H4 (cell line): ENCODE data around the gene ADPRHL1. TPM values are rescaled to one million over a fixed set of nuclear protein-coding genes. Genes with fewer than 3 reads are reported as not detected.

Experiments
- DNase-seq: peaks from one replicate; pipeline ENCODE4 v3.0.0-alpha.2; 2015; ENCODE audit warnings: low spot score
- total RNA-seq: library from RNA; depleted of rRNA; stranded (reverse); fragments of >200 nt; shearing (Covaris generic); gene quantifications from 2 replicates; pipeline ENCODE4 v1.2.3, GENCODE V29; 2014

The ADPRHL1 gene
- total RNA-seq, 1 experiment from 2014 or later: 1.3 TPM

- DNase-seq: no peak
Observed at GRCh38 chr13:113433391-113433916, 19.8 kb downstream of the ADPRHL1 start.

DNA sequence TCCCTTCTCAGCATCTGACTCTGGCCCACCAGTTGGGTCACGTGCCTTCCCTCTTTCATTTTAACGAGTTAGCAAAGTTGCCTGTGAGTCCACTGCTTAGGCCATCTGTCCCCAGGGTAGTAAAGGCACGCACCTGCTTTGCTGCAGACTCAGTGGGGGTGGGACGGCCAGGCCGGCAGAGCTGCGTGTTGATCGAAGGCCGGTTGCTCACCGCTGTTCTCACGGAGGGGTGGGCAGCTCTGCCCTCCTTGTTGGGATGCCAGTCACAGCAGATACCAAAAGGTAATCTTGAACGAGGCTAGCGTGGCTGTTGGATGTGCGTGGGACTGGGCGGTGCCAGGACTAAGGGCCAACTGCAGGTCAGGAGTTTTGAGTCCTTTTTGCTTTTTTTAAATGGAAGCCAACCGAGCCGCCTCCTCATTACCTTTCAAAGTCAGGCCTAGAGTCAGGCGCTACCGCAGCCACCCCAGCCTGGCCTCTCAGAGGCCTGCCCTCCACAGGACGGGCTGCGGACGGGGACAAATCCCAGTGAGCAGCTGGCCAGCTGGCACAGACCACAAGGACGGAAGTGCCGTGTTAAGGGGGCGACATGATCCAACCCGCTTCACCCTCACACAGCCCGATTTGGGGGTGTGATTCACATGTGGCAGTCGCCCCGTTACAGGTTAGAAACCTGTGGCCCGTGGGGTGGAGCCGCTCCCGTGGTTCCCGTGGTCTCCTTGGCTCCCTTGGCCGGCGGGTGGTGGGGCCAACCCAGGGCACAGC is 20.6 kb downstream of the ADPRHL1 start:
- DNase-seq: no peak

DNA sequence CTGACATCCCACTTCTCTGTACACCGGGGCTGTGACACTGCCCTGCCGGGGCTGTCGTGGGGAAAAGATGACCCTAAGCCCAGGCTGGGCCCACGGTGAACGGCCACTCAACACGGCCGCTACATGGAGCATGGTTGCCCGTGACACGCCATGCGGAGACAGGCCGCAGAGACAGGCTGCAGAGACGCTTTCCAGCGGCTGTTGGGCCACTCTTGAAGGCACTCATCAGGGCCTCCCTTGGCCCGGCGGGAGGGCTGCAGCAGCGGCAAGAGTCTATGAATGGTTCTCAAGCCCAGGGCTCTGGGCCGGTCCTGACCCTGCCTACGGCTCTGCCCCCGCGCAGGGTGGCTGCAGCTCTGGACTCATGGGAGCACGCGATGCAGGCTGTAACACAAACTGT is 22.1 kb downstream of the ADPRHL1 start:
- no peak for DNase-seq

GRCh38 chr13:113430378-113431110 is 22.7 kb downstream of the ADPRHL1 start:
- no peak for DNase-seq

DNA sequence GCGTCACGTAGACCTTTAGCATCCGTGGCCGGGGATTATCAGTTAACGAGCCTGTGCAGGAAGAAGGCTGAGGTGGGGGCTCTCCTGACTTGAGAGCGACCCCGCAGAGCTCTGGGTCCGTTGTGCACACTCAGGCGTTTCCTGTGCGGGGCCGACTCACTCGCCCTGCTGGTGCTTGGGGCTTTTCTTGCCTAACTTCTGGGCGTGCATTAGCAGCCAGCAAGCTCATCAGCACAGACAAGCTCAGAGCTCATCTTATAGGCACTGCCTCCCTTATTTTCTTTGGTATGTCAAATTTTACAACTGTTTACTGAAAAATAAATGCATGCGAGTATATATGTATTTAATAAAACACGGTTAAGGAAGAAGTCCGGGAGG is 23.7 kb downstream of the ADPRHL1 start:
- DNase-seq: no peak

GRCh38 chr13:113428871-113429607 is 24.2 kb downstream of the ADPRHL1 start:
- DNase-seq: no peak

- no peak for DNase-seq
Observed at GRCh38 chr13:113428469-113428865, 24.8 kb downstream of the ADPRHL1 start.

- no peak for DNase-seq
Observed at GRCh38 chr13:113427562-113428468, 25.5 kb downstream of the ADPRHL1 start.

- DNase-seq: no peak
Observed at GRCh38 chr13:113426591-113426986, 26.7 kb downstream of the ADPRHL1 start.

DNA sequence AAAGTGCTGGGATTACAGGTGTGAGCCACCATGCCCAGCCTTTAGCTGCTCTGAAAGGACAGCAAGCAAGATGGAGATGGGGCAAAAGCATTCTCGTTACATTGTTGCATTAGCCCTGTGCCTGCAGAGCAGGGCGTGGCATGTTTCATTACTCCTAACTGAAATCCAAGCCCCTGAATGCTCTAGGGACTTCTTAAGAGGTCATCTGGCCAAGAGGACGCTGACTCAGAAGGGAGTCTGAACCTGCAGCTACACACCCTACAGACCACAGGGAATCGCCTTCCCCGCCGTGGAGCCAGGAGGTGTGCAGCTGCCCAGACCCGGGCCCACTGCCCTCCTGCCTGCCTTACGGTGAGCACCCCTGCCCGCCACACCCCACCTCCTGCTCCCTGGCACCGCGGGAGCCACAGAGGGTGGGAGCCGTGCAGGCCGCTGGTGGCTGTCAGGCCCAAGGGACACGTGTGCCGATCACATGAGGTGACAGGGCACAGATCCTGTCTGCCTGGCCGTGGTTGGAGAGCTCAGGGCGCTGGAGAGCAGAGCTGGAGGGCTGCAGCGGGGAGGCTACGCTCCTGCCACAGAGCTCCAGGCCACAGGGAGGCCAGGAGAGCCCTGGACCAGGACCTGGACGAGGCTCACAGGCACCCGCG is 27.2 kb downstream of the ADPRHL1 start:
- no peak for DNase-seq

GRCh38 chr13:113423520-113424163 is 29.6 kb downstream of the ADPRHL1 start:
- DNase-seq: no peak

GRCh38 chr13:113422807-113423519 is 30.3 kb downstream of the ADPRHL1 start:
- DNase-seq: no peak

- DNase-seq: no peak
Observed at GRCh38 chr13:113421673-113422270, 31.5 kb downstream of the ADPRHL1 start.

DNA sequence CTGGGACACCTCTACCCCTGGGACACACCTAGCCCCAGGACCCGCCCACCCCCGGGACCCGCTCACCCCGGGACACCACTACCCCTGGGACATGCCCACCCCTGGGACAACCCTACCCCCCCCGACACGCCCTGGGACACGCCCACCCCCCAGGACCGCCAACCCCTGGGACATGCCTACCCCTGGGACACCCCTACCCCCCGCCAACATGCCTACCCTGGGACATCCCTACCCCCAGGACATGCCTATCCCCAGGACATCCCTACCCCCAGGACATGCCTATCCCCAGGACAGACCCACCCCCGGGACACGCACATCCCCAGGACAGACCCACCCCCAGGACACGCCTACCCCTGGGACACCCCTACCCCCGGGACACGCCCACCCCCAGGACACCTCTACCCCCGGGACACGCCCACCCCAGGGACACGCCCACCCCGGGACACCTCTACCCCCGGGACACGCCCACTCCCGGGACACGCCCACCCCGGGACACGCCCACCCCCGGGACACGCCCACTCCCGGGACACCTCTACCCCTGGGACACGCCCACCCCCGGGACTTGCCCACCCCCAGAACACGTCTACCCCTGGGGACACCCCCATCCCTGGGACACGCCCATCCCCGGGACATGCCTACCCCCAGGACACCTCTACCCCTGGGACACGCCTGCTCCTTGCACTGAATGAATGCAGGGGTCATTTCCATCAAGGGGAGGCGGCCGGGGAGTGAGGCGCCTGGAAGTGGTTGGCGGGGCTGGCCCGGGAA is 32.3 kb downstream of the ADPRHL1 start:
- no peak for DNase-seq

- no peak for DNase-seq
Observed at GRCh38 chr13:113420232-113420631, 33.1 kb downstream of the ADPRHL1 start.

DNA sequence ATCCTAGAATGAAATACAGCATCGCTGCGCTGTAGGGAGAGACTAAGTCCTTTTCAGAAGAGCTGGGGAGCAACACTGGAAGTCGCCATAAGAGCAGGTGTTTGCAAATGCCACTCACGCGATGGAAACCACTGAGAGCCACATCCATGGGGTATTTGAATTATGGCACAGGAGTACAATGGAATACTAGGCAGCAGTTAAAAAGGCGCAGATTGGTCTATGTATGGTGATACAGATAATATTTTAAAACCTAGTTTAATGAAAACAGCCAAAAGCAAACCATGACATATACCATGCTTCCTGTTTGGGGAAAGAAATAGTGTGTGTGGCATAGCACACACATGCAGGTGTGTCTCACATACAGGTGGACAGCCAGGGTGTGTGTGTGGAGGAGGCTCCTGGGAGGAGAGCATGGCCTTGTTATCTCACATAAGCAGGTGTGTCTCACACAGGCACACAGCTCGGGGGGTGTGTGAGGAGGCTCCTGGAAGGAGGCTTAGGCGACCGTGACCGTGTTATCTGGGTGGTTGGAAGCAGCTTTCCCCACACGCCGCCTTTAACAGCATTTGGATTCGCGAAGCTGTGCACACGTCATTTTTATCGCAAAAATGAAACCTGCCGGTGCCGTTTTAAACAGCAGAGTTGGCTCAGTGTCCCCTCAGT is 33.6 kb downstream of the ADPRHL1 start:
- no peak for DNase-seq

DNA sequence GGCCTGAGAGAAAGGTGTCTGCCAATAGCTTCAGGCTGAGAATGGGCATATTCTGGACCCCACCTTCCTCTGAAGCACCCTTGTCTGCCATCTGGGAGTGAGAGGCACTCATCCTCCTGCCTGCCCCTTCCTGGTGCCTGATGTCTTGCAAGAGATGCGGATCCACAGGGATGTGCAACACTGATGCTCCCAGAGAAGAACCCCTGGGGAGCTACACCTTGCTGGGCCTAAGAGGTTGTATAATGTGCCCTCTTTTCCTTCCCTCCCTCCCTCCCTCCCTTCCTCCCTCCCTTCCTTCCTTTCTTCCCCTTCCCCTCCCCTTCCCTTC is 34.6 kb downstream of the ADPRHL1 start:
- DNase-seq: no peak
